ENCODE results near the gene FNDC11. TPM values are rescaled to one million over a fixed set of nuclear protein-coding genes. Genes with fewer than 3 reads are reported as not detected.

The FNDC11 gene
- total and polyA plus RNA-seq, 2 of the 13 experiments (the other 11 are each of a cell fraction or from before 2014, with no cell fraction given): 0.07 TPM; not detected in 1

DNA sequence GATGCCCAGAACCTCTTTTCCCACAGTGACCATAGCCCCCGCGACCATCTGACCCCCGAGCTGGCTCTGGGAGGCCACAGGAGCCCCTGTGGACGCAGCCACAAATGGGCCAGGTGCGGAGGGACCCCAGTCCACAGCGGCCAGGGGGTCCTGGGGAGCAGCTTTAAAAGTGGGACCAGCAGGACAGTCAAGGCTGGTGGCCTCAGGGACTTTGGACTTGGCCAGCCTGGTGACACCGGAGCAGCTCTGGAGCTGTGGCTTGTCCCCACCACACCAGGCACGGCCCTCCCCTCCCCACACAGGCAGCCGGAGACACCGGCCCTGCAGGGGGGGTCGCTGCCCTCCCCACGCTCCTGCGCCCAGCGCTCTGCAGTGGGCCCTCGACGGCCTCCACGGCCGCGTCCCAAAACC lies 3.5 kb downstream of the FNDC11 start (continued):
- TF ChIP-seq FOSL2 (CRISPR knock-in tag; IDR thresholded peaks at IDR 0.05) (no peak), ZNF160 (CRISPR knock-in tag; IDR thresholded peaks at IDR 0.05) (peak; percentile 36; the same call in 1 of the 2 replicates), PRMT3 (CRISPR knock-in tag; IDR thresholded peaks at IDR 0.05; ENCODE audit: borderline replicate concordance, low read depth) (no peak), ZNF274 (CRISPR knock-in tag; IDR thresholded peaks at IDR 0.05) (peak; percentile 37; the same call in 1 of the 2 replicates), SIN3B (IDR thresholded peaks at IDR 0.05; ENCODE audit: low read length) (no peak), SRY (CRISPR knock-in tag; IDR thresholded peaks at IDR 0.05) (no peak), NFE2L1 (CRISPR knock-in tag; IDR thresholded peaks at IDR 0.05; ENCODE audit: borderline replicate concordance) (no peak), ZNF253 (CRISPR knock-in tag; IDR thresholded peaks at IDR 0.05; ENCODE audit: borderline replicate concordance) (no peak), TFAP4 (IDR thresholded peaks at IDR 0.05; ENCODE audit: borderline replicate concordance, low read depth) (peak; percentile 41; the same call in 1 of the 2 replicates), GTF2F1 (IDR thresholded peaks at IDR 0.05; ENCODE audit: low read length) (no peak), ARID2 (CRISPR knock-in tag; IDR thresholded peaks at IDR 0.05; ENCODE audit: borderline replicate concordance) (no peak), SPEN (CRISPR knock-in tag; IDR thresholded peaks at IDR 0.05; ENCODE audit: low read depth) (peak; percentile 58; the same call in 1 of the 2 replicates), MTA3 (CRISPR knock-in tag; IDR thresholded peaks at IDR 0.05) (no peak), SKIL (CRISPR knock-in tag; IDR thresholded peaks at IDR 0.05; ENCODE audit: borderline replicate concordance) (no peak), CREM (IDR thresholded peaks at IDR 0.05) (no peak), CREM (CRISPR knock-in tag; IDR thresholded peaks at IDR 0.05) (no peak), PPARG (CRISPR knock-in tag; conservative IDR thresholded peaks at IDR 0.05) (no peak), ZNF496 (CRISPR knock-in tag; IDR thresholded peaks at IDR 0.05; ENCODE audit: insufficient replicate concordance) (no peak), HDAC2 (CRISPR knock-in tag; IDR thresholded peaks at IDR 0.05) (no peak), GZF1 (CRISPR knock-in tag; IDR thresholded peaks at IDR 0.05) (no peak), HOXA3 (CRISPR knock-in tag; IDR thresholded peaks at IDR 0.05) (no peak), ZNF879 (CRISPR knock-in tag; IDR thresholded peaks at IDR 0.05) (no peak)
- TF ChIP-seq, protein P1, sequence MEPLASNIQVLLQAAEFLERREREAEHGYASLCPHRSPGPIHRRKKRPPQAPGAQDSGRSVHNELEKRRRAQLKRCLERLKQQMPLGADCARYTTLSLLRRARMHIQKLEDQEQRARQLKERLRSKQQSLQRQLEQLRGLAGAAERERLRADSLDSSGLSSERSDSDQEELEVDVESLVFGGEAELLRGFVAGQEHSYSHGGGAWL (CRISPR knock-in tag; IDR thresholded peaks at IDR 0.05): no peak

All from HepG2 (cell line).